ENCODE results near the gene RHO.

- TF ChIP-seq EZH2 (IDR thresholded peaks at IDR 0.05; ENCODE audit: low read length, missing control alignments) (no peak), CTCF (conservative IDR thresholded peaks at IDR 0.05 in 1 of 2, IDR thresholded peaks at IDR 0.05 in 1 of 2; ENCODE audit: low read depth in 1 of 2, low read length in 2 of 2) (no peak)
These were observed 39.5 kb downstream of the RHO start for GRCh38 chr3:129567939-129568338.
